ENCODE data around the gene KEL. TPM values are rescaled to one million over a fixed set of nuclear protein-coding genes. Genes with fewer than 3 reads are reported as not detected.
"Not testable (repeated sequence)": the region's sequence is repeated elsewhere in the genome, so short reads cannot be mapped to it uniquely, and the experiment has no call there.

The KEL gene
- total RNA-seq, 2 experiments from 2014 or later = 1.0 to 1.1 TPM

GRCh38 chr7:142992427-142992826 is 30.3 kb upstream of the KEL start:
- H3K27me3 Mint-ChIP-seq (ENCODE audit: low read depth) = peaks cover 13% of the 10 kb centered on the region
- H3K9me3 Mint-ChIP-seq (ENCODE audit: insufficient read depth) = no peaks in the 10 kb centered on the region
- ChIA-PET CTCF (interaction anchor here (0.8 to 3.4 kb wide), 6 partner anchors 9 to 223 kb away, joined by 3 to 12 read pairs (median 4); no protein-coding TSS in a partner anchor), POLR2A (no interaction called here)
- DNase-seq (no peak), ATAC-seq (no peak)
- H3K36me3 Mint-ChIP-seq (ENCODE audit: low read depth) = no peaks in the 10 kb centered on the region
- no peak overlapping the region for H3K4me3 Mint-ChIP-seq
- no peaks in the 10 kb centered on the region for H3K4me1 Mint-ChIP-seq (ENCODE audit: low read depth)
- H3K27ac Mint-ChIP-seq = no peak overlapping the region

DNA sequence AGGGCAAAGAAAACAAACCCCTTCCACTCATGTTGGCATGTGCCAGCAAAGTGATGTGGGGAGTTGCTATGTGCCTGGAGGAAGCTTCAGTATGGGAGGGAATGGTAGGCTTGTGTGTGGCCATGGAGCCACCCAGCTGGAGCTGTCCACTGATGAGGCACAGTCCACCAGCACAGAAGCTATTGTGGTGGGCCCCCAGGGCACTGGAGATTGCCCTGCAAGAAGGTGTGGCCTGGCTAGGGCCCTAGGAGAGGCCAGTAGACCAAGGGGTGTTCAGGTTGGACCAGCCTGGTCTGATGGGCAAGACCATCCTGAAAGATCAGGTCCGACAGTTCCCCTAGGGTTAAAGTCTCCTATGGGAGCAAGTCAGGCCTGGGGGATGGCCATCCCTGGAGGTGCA is 22.1 kb upstream of the KEL start:
- DNase-seq (no peak), ATAC-seq (no peak)
- Mint-ChIP-seq H3K27ac (no peak overlapping the region), H3K27me3 (ENCODE audit: low read depth) (peaks cover 21% of the 10 kb centered on the region), H3K4me1 (ENCODE audit: low read depth) (no peaks in the 10 kb centered on the region), H3K36me3 (ENCODE audit: low read depth) (no peaks in the 10 kb centered on the region), H3K4me3 (no peak overlapping the region), H3K9me3 (ENCODE audit: insufficient read depth) (no peaks in the 10 kb centered on the region)
- ChIA-PET CTCF (interaction anchor here (0.8 kb wide), 1 partner anchor 18 kb away, joined by 3 read pairs; no protein-coding TSS in a partner anchor), POLR2A (no interaction called here)

DNA sequence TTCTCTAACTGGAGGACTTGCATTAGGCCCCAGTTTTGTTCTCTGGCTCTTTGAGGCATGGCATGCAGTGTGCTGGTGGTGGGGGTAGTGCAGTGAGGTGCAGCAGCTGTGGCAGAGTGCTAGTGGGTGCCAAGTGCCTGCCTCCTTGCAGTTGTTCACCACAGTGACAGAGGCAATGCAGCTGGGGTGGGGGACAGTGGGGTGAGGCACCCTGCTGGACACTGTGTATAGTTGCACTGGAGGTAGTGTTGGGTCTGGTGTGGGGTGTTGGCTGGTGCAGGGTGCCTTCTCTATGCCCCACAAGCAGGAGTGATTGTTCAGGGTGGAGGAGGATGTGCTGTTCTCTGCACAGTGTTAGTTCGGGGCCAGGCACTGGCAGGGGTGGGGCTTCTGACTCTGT is 21.7 kb upstream of the KEL start:
- H3K4me3 Mint-ChIP-seq = no peak overlapping the region
- H3K36me3 Mint-ChIP-seq (ENCODE audit: low read depth) = no peaks in the 10 kb centered on the region
- POLR2A ChIA-PET = no interaction called here
- no peak for ATAC-seq
- H3K27ac Mint-ChIP-seq = no peak overlapping the region
- peaks cover 22% of the 10 kb centered on the region for H3K27me3 Mint-ChIP-seq (ENCODE audit: low read depth)
- H3K4me1 Mint-ChIP-seq (ENCODE audit: low read depth) = no peaks in the 10 kb centered on the region
- no peaks in the 10 kb centered on the region for H3K9me3 Mint-ChIP-seq (ENCODE audit: insufficient read depth)
- CTCF ChIA-PET = interaction anchor here (0.8 kb wide), 1 partner anchor 19 kb away, joined by 3 read pairs; no protein-coding TSS in a partner anchor
- no peak for DNase-seq

DNA sequence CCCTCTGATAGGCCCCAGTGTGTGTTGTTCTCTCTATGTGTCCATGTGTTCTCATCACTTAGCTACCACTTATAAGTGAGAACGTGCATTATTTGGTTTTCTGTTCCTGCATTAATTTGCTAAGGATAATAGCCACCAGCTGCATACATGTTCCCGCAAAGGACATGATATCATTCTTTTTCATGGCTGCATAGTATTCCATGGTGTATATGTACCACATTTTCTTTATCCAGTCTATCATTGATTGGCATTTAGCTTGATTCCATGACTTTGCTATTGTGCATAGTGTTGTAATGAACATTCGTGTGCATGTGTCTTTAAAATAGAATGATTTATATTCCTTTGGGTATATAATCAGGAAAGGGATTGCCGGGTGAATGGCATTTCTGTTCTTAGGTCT is 16.2 kb upstream of the KEL start:
- H3K4me3 Mint-ChIP-seq; ATAC-seq; H3K4me1 Mint-ChIP-seq (ENCODE audit: low read depth); H3K36me3 Mint-ChIP-seq (ENCODE audit: low read depth); POLR2A ChIA-PET; H3K27ac Mint-ChIP-seq; H3K9me3 Mint-ChIP-seq (ENCODE audit: insufficient read depth); DNase-seq; CTCF ChIA-PET: not testable (repeated sequence)
- H3K27me3 Mint-ChIP-seq (ENCODE audit: low read depth) = peaks cover 26% of the 10 kb centered on the region

GRCh38 chr7:142974626-142975025 is 12.5 kb upstream of the KEL start:
- ATAC-seq (no peak), DNase-seq (no peak)
- ChIA-PET POLR2A (no interaction called here), CTCF (interaction anchor here (0.9 to 1.3 kb wide), 2 partner anchors 14 to 93 kb away, joined by 3 to 4 read pairs; no protein-coding TSS in a partner anchor)
- Mint-ChIP-seq H3K4me1 (ENCODE audit: low read depth) (no peaks in the 10 kb centered on the region), H3K4me3 (no peak overlapping the region), H3K36me3 (ENCODE audit: low read depth) (no peaks in the 10 kb centered on the region), H3K27ac (no peak overlapping the region), H3K9me3 (ENCODE audit: insufficient read depth) (no peaks in the 10 kb centered on the region), H3K27me3 (ENCODE audit: low read depth) (peaks cover 12% of the 10 kb centered on the region)

- ATAC-seq (no peak), DNase-seq (no peak)
- Mint-ChIP-seq H3K36me3 (ENCODE audit: low read depth) (no peaks in the 10 kb centered on the region), H3K4me3 (no peak overlapping the region), H3K27me3 (ENCODE audit: low read depth) (peaks cover 9% of the 10 kb centered on the region), H3K9me3 (ENCODE audit: insufficient read depth) (no peaks in the 10 kb centered on the region), H3K4me1 (ENCODE audit: low read depth) (no peaks in the 10 kb centered on the region), H3K27ac (no peak overlapping the region)
- CTCF ChIA-PET = interaction anchor here (0.9 kb wide), 1 partner anchor 96 kb away, joined by 4 read pairs; no protein-coding TSS in a partner anchor
- POLR2A ChIA-PET = no interaction called here
Observed at GRCh38 chr7:142969183-142969582, 7.0 kb upstream of the KEL start.

DNA sequence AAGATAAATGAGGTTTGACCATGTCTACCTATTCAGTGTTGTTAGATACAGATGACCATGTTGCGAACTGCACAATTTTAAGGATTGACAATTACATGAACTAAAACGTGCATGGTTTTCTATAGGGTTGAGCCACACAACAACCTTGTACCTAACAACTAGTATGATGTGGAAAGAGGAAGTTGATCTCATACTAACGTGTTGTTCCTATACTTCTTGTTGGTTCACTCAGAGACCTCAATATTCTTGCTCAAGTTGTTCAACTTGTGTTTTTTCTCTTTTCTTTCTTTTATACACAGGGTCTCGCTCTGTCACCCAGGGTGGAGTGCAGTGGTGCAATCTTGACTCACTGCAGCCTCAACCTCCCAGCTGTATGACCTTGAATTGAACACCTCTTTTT is 6.1 kb upstream of the KEL start:
- Mint-ChIP-seq H3K4me1 (ENCODE audit: low read depth) (no peaks in the 10 kb centered on the region), H3K27me3 (ENCODE audit: low read depth) (peaks cover 12% of the 10 kb centered on the region)
- POLR2A ChIA-PET = no interaction called here

DNA sequence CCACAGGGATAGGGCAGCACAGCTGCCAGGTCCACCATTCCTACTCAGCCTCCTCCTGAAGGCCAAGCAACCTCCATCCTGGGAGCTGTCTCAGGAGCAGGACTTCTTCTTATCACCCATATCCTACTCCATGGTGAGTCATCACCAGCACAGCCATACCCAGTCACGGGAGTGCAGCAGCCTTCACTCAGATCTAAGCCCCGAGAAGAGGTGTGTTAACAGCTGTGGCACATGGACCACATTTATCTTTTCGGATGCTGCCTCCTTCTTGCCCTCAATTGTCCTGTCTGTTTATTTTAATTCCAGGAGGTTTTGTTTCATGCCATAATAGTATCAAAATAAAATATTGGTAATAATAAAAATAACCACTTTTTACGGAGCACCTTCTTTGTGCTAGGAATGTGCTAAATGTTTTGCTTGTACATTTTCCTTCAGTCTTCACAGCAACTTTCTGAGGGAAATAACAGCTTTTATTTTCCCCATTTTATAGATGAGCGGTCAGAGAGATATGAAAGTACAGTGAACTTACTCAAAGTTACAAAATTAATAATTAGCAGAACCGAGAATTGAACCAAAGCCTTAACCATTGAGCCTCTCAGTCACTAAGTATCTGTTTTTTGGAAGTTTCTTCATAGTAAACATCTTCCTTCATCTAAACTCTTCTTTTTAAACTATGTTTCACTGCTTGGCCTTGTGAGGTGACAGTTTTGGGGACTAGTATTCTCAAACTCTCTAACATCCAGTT is 2.5 kb upstream of the KEL start:
- Mint-ChIP-seq H3K27me3 (ENCODE audit: low read depth) (peaks cover 14% of the 10 kb centered on the region), H3K4me1 (ENCODE audit: low read depth) (no peaks in the 10 kb centered on the region), H3K36me3 (ENCODE audit: low read depth) (no peaks in the 10 kb centered on the region), H3K9me3 (ENCODE audit: insufficient read depth) (no peaks in the 10 kb centered on the region), H3K27ac (no peak overlapping the region), H3K4me3 (no peak overlapping the region)
- no peak for DNase-seq
- CTCF ChIA-PET = no interaction called here
- ATAC-seq = no peak
- POLR2A ChIA-PET = interaction anchor here (0.6 kb wide), 1 partner anchor 155 kb away, joined by 3 read pairs; no protein-coding TSS in a partner anchor

More for the DNA sequence above, 6.1 kb upstream of the KEL start:
- Mint-ChIP-seq H3K27ac (no peak overlapping the region), H3K9me3 (ENCODE audit: insufficient read depth) (no peaks in the 10 kb centered on the region), H3K36me3 (ENCODE audit: low read depth) (no peaks in the 10 kb centered on the region), H3K4me3 (no peak overlapping the region)
- CTCF ChIA-PET = no interaction called here
- DNase-seq (no peak), ATAC-seq (no peak)

DNA sequence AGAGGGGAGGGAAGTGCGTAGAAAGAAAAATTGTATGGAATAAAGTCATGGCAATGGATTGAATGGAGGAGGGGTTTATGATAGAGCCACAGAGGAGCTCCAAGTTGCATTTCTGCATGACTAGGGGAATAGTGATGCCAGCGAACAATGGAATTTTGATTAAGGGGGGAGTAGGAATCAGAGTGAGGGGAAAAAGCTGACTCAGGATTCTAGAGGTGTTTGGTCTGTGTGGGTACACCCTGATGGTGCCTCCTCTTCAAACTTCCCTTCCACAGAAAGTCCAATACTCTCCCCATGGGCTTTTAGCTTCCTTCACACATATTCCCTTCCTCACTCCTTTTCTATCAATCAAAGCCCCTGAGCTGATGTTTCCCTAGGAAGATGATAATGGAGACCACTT is 1.8 kb upstream of the KEL start:
- POLR2A ChIA-PET = no interaction called here
- no peak overlapping the region for H3K27ac Mint-ChIP-seq
- H3K9me3 Mint-ChIP-seq (ENCODE audit: insufficient read depth) = no peaks in the 10 kb centered on the region
- CTCF ChIA-PET = interaction anchor here (1.1 kb wide), 1 partner anchor 11 kb away, joined by 3 read pairs; no protein-coding TSS in a partner anchor
- no peak overlapping the region for H3K4me3 Mint-ChIP-seq
- H3K27me3 Mint-ChIP-seq (ENCODE audit: low read depth) = peaks cover 20% of the 10 kb centered on the region
- H3K36me3 Mint-ChIP-seq (ENCODE audit: low read depth) = no peaks in the 10 kb centered on the region
- DNase-seq (no peak), ATAC-seq (no peak)
- no peaks in the 10 kb centered on the region for H3K4me1 Mint-ChIP-seq (ENCODE audit: low read depth)

DNA sequence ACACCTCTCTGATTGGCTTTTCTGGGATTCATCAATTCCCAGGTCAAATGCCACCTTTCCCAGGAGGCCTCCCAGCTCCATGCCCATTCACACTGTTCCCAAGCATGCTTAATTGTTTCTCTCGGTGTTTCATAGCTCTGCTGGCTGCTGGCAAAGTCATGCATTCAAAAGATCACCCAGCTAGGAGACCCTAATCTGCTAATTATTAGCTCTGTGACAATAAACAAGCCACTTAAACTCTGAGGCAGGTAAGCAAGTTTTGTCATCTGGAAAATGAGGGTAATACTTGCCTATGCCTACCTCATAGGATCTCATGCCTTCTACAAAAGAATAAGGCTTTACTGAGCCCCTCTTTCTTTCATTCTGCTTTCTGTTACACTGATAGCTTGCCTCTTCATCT is 828 bp upstream of the KEL start:
- H3K4me3 Mint-ChIP-seq = no peak overlapping the region
- DNase-seq = no peak
- ChIA-PET CTCF (interaction anchor here (1.1 kb wide), 1 partner anchor 10 kb away, joined by 3 read pairs; no protein-coding TSS in a partner anchor), POLR2A (no interaction called here)
- ATAC-seq = no peak
- H3K36me3 Mint-ChIP-seq (ENCODE audit: low read depth) = no peaks in the 10 kb centered on the region
- no peak overlapping the region for H3K27ac Mint-ChIP-seq
- no peaks in the 10 kb centered on the region for H3K9me3 Mint-ChIP-seq (ENCODE audit: insufficient read depth)
- H3K4me1 Mint-ChIP-seq (ENCODE audit: low read depth) = no peaks in the 10 kb centered on the region
- peaks cover 17% of the 10 kb centered on the region for H3K27me3 Mint-ChIP-seq (ENCODE audit: low read depth)

DNA sequence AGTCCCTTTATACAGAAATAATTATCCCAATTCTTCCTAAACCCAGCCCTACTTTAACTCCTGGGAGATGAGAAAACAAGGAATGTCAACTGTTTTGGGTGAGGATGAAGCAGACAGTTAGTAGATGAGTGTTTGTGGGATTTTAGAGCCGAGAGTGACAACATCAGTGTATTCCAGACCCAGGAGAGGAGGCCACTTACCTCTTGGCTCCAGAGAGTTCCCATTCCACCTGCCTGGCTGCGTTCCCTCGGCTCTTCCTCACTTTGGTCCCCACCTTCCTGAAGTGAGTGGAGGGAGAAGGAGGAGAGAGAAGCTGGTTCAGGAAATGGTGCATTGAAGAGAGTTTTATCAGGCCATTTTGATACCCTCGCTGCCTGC is 579 bp downstream of the KEL start:
- no peaks in the 10 kb centered on the region for H3K36me3 Mint-ChIP-seq (ENCODE audit: low read depth)
- no peaks in the 10 kb centered on the region for H3K4me1 Mint-ChIP-seq (ENCODE audit: low read depth)
- DNase-seq (no peak), ATAC-seq (no peak)
- ChIA-PET POLR2A (no interaction called here), CTCF (interaction anchor here (1.1 to 1.5 kb wide), 8 partner anchors 13 to 325 kb away, joined by 3 to 10 read pairs (median 4); no protein-coding TSS in a partner anchor)
- no peaks in the 10 kb centered on the region for H3K9me3 Mint-ChIP-seq (ENCODE audit: insufficient read depth)
- peaks cover 17% of the 10 kb centered on the region for H3K27me3 Mint-ChIP-seq (ENCODE audit: low read depth)
- H3K27ac Mint-ChIP-seq = no peak overlapping the region
- H3K4me3 Mint-ChIP-seq = no peak overlapping the region

DNA sequence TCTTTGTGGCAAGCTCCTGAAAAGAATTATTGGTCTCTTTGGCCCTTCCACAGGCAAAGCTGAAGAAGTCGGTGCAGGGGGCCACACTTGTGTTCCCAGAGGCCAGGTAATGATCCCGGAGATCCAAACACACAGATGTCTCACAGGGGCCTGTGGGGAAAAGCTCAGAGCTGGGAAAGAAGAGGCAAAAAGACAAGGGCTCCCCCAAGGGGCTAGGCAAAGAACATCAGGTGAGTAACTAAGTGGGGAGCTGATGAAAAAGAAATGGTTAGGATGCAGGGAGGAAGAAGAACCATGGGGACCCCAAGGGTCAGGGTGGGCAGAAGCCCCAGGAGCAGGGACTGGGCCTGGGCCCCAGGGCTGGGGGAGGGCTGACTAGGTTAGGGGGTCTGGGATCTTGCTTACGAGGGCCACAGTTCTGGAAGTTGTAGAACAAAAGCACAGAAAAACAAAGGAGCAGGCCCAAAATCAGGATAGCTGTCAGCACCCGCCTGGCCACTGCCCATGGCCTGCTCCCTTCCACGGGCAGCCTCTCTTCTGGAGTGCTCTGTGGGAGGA is 1.1 kb downstream of the KEL start:
- Mint-ChIP-seq H3K27me3 (ENCODE audit: low read depth) (peaks cover 20% of the 10 kb centered on the region), H3K4me1 (ENCODE audit: low read depth) (no peaks in the 10 kb centered on the region), H3K27ac (no peak overlapping the region), H3K9me3 (ENCODE audit: insufficient read depth) (no peaks in the 10 kb centered on the region), H3K36me3 (ENCODE audit: low read depth) (no peaks in the 10 kb centered on the region), H3K4me3 (no peak overlapping the region)
- DNase-seq (no peak), ATAC-seq (no peak)
- ChIA-PET CTCF (interaction anchor here (1.1 to 1.5 kb wide), 8 partner anchors 14 to 324 kb away, joined by 3 to 10 read pairs (median 4); no protein-coding TSS in a partner anchor), POLR2A (no interaction called here)
